ENCODE measurements around the gene DIPK1C. TPM values are rescaled to one million over a fixed set of nuclear protein-coding genes. Genes with fewer than 3 reads are reported as not detected.

DIPK1C gene
- total and polyA plus RNA-seq, 3 experiments from 2014 or later, result not detected

DNA sequence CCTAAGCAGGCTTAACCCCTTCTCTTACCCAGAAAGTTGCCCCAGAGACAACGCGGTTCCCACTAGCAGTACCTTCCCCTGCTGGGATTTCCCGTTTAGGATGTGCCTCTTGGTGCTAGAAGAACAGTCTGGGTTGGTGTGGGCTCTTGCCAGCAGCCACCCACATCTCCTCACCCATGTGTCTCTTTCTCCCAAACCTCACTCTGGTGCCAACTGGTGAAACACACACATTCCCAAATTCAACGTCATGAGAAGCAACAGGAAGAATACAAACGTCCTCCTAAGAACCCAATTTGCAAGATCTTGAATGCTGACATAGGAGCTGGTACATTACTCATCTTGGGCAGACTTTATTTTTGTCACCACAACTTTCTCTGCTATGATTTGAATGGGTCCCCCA, 36.2 kb downstream of the DIPK1C start:
- POLR2A ChIA-PET, result no interaction called here

DNA sequence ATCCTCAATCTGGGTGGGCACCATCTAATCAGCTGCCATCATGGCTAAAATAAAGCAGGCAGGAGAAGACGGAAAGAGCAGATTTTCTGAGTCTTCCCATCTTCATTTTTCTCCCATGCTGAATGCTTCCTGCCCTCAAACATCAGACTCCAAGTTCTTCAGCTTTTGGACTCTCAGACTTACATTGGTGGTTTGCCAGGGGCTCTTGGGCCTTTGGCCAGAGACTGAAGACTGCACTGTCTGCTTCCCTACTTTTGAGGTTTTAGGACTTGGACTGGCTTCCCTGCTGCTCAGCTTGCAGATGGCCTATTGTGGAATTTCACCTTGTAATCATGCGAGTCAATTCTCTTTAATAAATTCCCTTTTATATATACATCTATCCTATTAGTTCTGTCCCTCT, 36.6 kb downstream of the DIPK1C start:
- H3K4me3 ChIP-seq (ENCODE audit: low read length), result no peak overlapping the region
- Mint-ChIP-seq H3K27me3 (peaks cover 2 to 4% of the 10 kb centered on the region in 2 donors), H3K4me1 (no peaks in the 10 kb centered on the region), H3K9me3 (no peaks in the 10 kb centered on the region), H3K4me3 (no peak overlapping the region), H3K36me3 (no peaks in the 10 kb centered on the region), H3K27ac (peak overlapping the region in 1 of 8 donors; percentile 22)
- H3K36me3 ChIP-seq (ENCODE audit: insufficient read depth, low read length), result no peaks in the 10 kb centered on the region
- ChIA-PET CTCF (no interaction called here), POLR2A (no interaction called here)
- H3K9me3 ChIP-seq (ENCODE audit: low read length), result no peaks in the 10 kb centered on the region
- H3K27ac ChIP-seq (ENCODE audit: low read depth, low read length), result no peak overlapping the region
- no peaks in the 10 kb centered on the region for H3K4me1 ChIP-seq (ENCODE audit: insufficient read depth, low read length)
- no peaks in the 10 kb centered on the region for H3K27me3 ChIP-seq (ENCODE audit: insufficient read depth, low read length, poor library complexity, severe bottlenecking)
- no peak for DNase-seq

More for the DNA sequence above, 36.2 kb downstream of the DIPK1C start:
- H3K27ac ChIP-seq (ENCODE audit: low read depth, low read length), result no peak overlapping the region
- H3K4me1 ChIP-seq (ENCODE audit: insufficient read depth, low read length), result no peaks in the 10 kb centered on the region
- Mint-ChIP-seq H3K27ac (no peak overlapping the region), H3K4me1 (no peaks in the 10 kb centered on the region), H3K27me3 (peaks cover 2 to 4% of the 10 kb centered on the region in 2 donors), H3K36me3 (no peaks in the 10 kb centered on the region), H3K4me3 (no peak overlapping the region), H3K9me3 (no peaks in the 10 kb centered on the region)
- no peaks in the 10 kb centered on the region for H3K9me3 ChIP-seq (ENCODE audit: low read length)
- H3K27me3 ChIP-seq (ENCODE audit: insufficient read depth, low read length, poor library complexity, severe bottlenecking), result no peaks in the 10 kb centered on the region
- CTCF ChIA-PET, result no interaction called here
- no peaks in the 10 kb centered on the region for H3K36me3 ChIP-seq (ENCODE audit: insufficient read depth, low read length)
- DNase-seq, result no peak
- H3K4me3 ChIP-seq (ENCODE audit: low read length), result no peak overlapping the region

- H3K4me3 Mint-ChIP-seq, result no peak overlapping the region
- H3K27ac Mint-ChIP-seq, result no peak overlapping the region
- Histone ChIP-seq H3K9me3 (ENCODE audit: low read length) (no peaks in the 10 kb centered on the region), H3K4me1 (ENCODE audit: insufficient read depth, low read length) (no peaks in the 10 kb centered on the region), H3K4me3 (ENCODE audit: low read length) (no peak overlapping the region), H3K27ac (ENCODE audit: low read depth, low read length) (no peak overlapping the region), H3K27me3 (ENCODE audit: insufficient read depth, low read length, poor library complexity, severe bottlenecking) (no peaks in the 10 kb centered on the region), H3K36me3 (ENCODE audit: insufficient read depth, low read length) (no peaks in the 10 kb centered on the region)
- DNase-seq, result no peak
- H3K36me3 Mint-ChIP-seq, result no peaks in the 10 kb centered on the region
- ChIA-PET CTCF (no interaction called here), POLR2A (no interaction called here)
- H3K27me3 Mint-ChIP-seq, result peaks cover 2 to 4% of the 10 kb centered on the region in 2 donors
- H3K4me1 Mint-ChIP-seq, result no peaks in the 10 kb centered on the region
- H3K9me3 Mint-ChIP-seq, result no peaks in the 10 kb centered on the region
These were observed 37.3 kb downstream of the DIPK1C start for GRCh38 chr18:74419761-74420160.

- H3K36me3 Mint-ChIP-seq, result no peaks in the 10 kb centered on the region
- no peaks in the 10 kb centered on the region for H3K9me3 Mint-ChIP-seq
- no peak overlapping the region for H3K27ac ChIP-seq (ENCODE audit: low read depth, low read length)
- POLR2A ChIA-PET, result no interaction called here
- no peaks in the 10 kb centered on the region for H3K27me3 ChIP-seq (ENCODE audit: insufficient read depth, low read length, poor library complexity, severe bottlenecking)
- no peaks in the 10 kb centered on the region for H3K9me3 ChIP-seq (ENCODE audit: low read length)
- H3K27ac Mint-ChIP-seq, result no peak overlapping the region
- peaks cover 2 to 4% of the 10 kb centered on the region in 2 donors for H3K27me3 Mint-ChIP-seq
- no peaks in the 10 kb centered on the region for H3K36me3 ChIP-seq (ENCODE audit: insufficient read depth, low read length)
- H3K4me3 Mint-ChIP-seq, result no peak overlapping the region
- H3K4me3 ChIP-seq (ENCODE audit: low read length), result no peak overlapping the region
- CTCF ChIA-PET, result no interaction called here
- no peak for DNase-seq
- no peaks in the 10 kb centered on the region for H3K4me1 Mint-ChIP-seq
- no peaks in the 10 kb centered on the region for H3K4me1 ChIP-seq (ENCODE audit: insufficient read depth, low read length)
These were observed 39.1 kb downstream of the DIPK1C start for GRCh38 chr18:74418023-74418422.

DNA sequence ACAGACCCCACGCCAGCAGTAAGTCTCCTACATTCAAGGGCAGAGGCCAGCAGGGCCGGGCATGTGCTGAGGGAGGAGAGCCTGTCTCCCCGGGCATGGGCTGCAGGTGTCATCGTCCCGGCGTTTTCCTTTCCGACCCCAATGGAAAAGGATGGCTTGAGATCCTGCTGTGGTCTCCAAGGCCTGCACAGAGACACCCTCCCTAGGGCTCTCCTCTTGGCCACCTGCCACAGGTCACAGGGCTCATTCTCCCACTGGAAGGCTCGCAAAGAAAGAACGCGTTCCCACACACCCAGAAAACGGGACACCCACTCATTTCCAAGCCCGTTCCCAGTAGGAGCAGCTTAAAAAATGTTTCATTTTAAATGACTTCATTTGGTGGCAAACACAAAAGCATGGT, 41.0 kb downstream of the DIPK1C start:
- peaks cover 4 to 10% of the 10 kb centered on the region in 2 donors for H3K27me3 Mint-ChIP-seq
- no peak overlapping the region for H3K4me3 ChIP-seq (ENCODE audit: low read length)
- H3K4me3 Mint-ChIP-seq, result no peak overlapping the region
- no peak overlapping the region for H3K27ac Mint-ChIP-seq
- no peaks in the 10 kb centered on the region for H3K36me3 Mint-ChIP-seq
- no peak overlapping the region for H3K27ac ChIP-seq (ENCODE audit: low read depth, low read length)
- CTCF ChIA-PET, result no interaction called here
- H3K9me3 Mint-ChIP-seq, result no peaks in the 10 kb centered on the region
- DNase-seq, result no peak
- POLR2A ChIA-PET, result no interaction called here
- no peaks in the 10 kb centered on the region for H3K9me3 ChIP-seq (ENCODE audit: low read length)
- H3K36me3 ChIP-seq (ENCODE audit: insufficient read depth, low read length), result no peaks in the 10 kb centered on the region
- no peaks in the 10 kb centered on the region for H3K4me1 ChIP-seq (ENCODE audit: insufficient read depth, low read length)
- no peaks in the 10 kb centered on the region for H3K27me3 ChIP-seq (ENCODE audit: insufficient read depth, low read length, poor library complexity, severe bottlenecking)
- H3K4me1 Mint-ChIP-seq, result no peaks in the 10 kb centered on the region

DNA sequence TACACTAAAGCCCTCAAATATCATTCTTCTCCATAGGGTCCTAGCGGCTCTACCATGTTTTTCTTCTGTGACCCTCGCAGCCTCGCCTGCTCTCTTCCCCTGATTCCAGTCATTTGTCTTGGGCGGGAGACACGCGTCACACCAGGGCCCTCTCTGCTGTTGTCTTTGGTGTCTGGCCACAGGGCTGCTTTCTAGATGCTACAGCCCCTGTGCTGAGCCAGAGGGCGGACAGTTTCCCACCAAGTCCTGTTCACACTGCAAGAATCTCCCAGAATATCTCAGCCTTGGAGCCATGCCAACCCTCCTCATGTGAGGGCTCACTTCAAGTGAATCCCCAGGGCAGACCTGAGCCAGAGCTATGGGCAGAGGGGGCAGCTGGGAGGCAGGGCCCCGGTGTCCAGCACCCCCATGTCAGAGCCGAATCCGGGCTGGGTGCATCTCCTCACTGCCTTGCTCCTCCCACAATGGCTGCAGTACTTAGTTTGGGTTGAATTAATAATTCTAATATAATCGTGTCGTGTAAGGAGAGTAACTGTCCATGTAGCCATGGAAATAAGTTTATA, 42.1 kb downstream of the DIPK1C start:
- H3K9me3 ChIP-seq (ENCODE audit: low read length), result no peaks in the 10 kb centered on the region
- peak overlapping the region in 1 of 8 donors; percentile 69 for H3K27ac Mint-ChIP-seq
- POLR2A ChIA-PET, result no interaction called here
- H3K4me1 Mint-ChIP-seq, result no peaks in the 10 kb centered on the region
- H3K4me3 Mint-ChIP-seq, result no peak overlapping the region
- no peaks in the 10 kb centered on the region for H3K36me3 ChIP-seq (ENCODE audit: insufficient read depth, low read length)
- CTCF ChIA-PET, result no interaction called here
- DNase-seq, result no peak
- no peaks in the 10 kb centered on the region for H3K9me3 Mint-ChIP-seq
- no peak overlapping the region for H3K27ac ChIP-seq (ENCODE audit: low read depth, low read length)
- H3K4me3 ChIP-seq (ENCODE audit: low read length), result no peak overlapping the region
- no peaks in the 10 kb centered on the region for H3K27me3 ChIP-seq (ENCODE audit: insufficient read depth, low read length, poor library complexity, severe bottlenecking)
- H3K36me3 Mint-ChIP-seq, result no peaks in the 10 kb centered on the region
- H3K27me3 Mint-ChIP-seq, result peaks cover 4 to 10% of the 10 kb centered on the region in 2 donors
- H3K4me1 ChIP-seq (ENCODE audit: insufficient read depth, low read length), result no peaks in the 10 kb centered on the region

GRCh38 chr18:74413836-74414235, 43.3 kb downstream of the DIPK1C start:
- Mint-ChIP-seq H3K4me1 (peaks cover 2 to 3% (median 2%) of the 10 kb centered on the region in 3 donors), H3K9me3 (no peaks in the 10 kb centered on the region), H3K27me3 (peaks cover 6 to 7% of the 10 kb centered on the region in 2 donors), H3K27ac (no peak overlapping the region), H3K36me3 (no peaks in the 10 kb centered on the region), H3K4me3 (no peak overlapping the region)
- Histone ChIP-seq H3K27ac (ENCODE audit: low read depth, low read length) (no peak overlapping the region), H3K36me3 (ENCODE audit: insufficient read depth, low read length) (no peaks in the 10 kb centered on the region), H3K9me3 (ENCODE audit: low read length) (no peaks in the 10 kb centered on the region), H3K27me3 (ENCODE audit: insufficient read depth, low read length, poor library complexity, severe bottlenecking) (no peaks in the 10 kb centered on the region), H3K4me3 (ENCODE audit: low read length) (no peak overlapping the region), H3K4me1 (ENCODE audit: insufficient read depth, low read length) (no peaks in the 10 kb centered on the region)
- POLR2A ChIA-PET, result no interaction called here
- CTCF ChIA-PET, result no interaction called here
- DNase-seq, result no peak

- Mint-ChIP-seq H3K27ac (peak overlapping the region in 1 of 8 donors; percentile 63), H3K27me3 (peaks cover 4 to 7% of the 10 kb centered on the region in 2 donors), H3K9me3 (no peaks in the 10 kb centered on the region), H3K4me1 (peaks cover 15 to 18% (median 16%) of the 10 kb centered on the region in 3 donors), H3K36me3 (no peaks in the 10 kb centered on the region), H3K4me3 (no peak overlapping the region)
- H3K9me3 ChIP-seq (ENCODE audit: low read length), result no peaks in the 10 kb centered on the region
- no peaks in the 10 kb centered on the region for H3K36me3 ChIP-seq (ENCODE audit: insufficient read depth, low read length)
- no peak for DNase-seq
- ChIA-PET POLR2A (interaction anchor here (0.5 kb wide), 1 partner anchor 22 kb away, joined by 3 read pairs; no protein-coding TSS in a partner anchor), CTCF (no interaction called here)
- H3K4me3 ChIP-seq (ENCODE audit: low read length), result no peak overlapping the region
- peaks cover 12% of the 10 kb centered on the region for H3K4me1 ChIP-seq (ENCODE audit: insufficient read depth, low read length)
- H3K27me3 ChIP-seq (ENCODE audit: insufficient read depth, low read length, poor library complexity, severe bottlenecking), result no peaks in the 10 kb centered on the region
- H3K27ac ChIP-seq (ENCODE audit: low read depth, low read length), result no peak overlapping the region
These were observed 44.8 kb downstream of the DIPK1C start for GRCh38 chr18:74412116-74412880.
